Mesothelial cell of epicardium (in vitro differentiated cells): ENCODE measurements around the gene SYNJ1. TPM values are rescaled to one million over a fixed set of nuclear protein-coding genes. Genes with fewer than 3 reads are reported as not detected.
"Not testable (repeated sequence)": the region's sequence is repeated elsewhere in the genome, so short reads cannot be mapped to it uniquely, and the experiment has no call there.

Experiments used
- DNase-seq, 2 experiments: peaks; one replicate each; pipeline ENCODE4 v3.0.0; 2021; ENCODE audit warnings: low spot score in 2 of 2; ENCODE audit not compliant: unreplicated experiment in 2 of 2
- H3K27ac Mint-ChIP-seq: 2 replicates; pipeline ENCODE4 v1.8.0; 2021; ENCODE audit warnings: mixed read lengths
- H3K27me3 Mint-ChIP-seq: 2 replicates; pipeline ENCODE4 v1.8.0; 2021; ENCODE audit warnings: low read depth, mixed read lengths
- H3K36me3 Mint-ChIP-seq: 2 replicates; pipeline ENCODE4 v1.8.0; 2021; ENCODE audit warnings: mixed read lengths
- H3K4me1 Mint-ChIP-seq: 2 replicates; pipeline ENCODE4 v1.8.0; 2021; ENCODE audit warnings: mixed read lengths
- H3K4me3 Mint-ChIP-seq: 2 replicates; pipeline ENCODE4 v1.8.0; 2021; ENCODE audit warnings: mild to moderate bottlenecking, moderate library complexity, mixed read lengths
- H3K9me3 Mint-ChIP-seq: 2 replicates; pipeline ENCODE4 v1.8.0; 2021; ENCODE audit warnings: mixed read lengths
- total RNA-seq: library from RNA; stranded (reverse); gene quantifications from 3 replicates; pipeline ENCODE4 v1.2.1, GENCODE V29; 2021
- TF ChIP-seq, protein P1 (sequence below): fragments of 200-600 bp; sonication (generic); IDR thresholded peaks from one replicate; pipeline ENCODE4 v1.5.0; 2021; ENCODE audit warnings: antibody characterized with exemption; ENCODE audit not compliant: unreplicated experiment

Gene SYNJ1
- total RNA-seq, 1 donor from 2014 or later = 7.2 TPM

DNA sequence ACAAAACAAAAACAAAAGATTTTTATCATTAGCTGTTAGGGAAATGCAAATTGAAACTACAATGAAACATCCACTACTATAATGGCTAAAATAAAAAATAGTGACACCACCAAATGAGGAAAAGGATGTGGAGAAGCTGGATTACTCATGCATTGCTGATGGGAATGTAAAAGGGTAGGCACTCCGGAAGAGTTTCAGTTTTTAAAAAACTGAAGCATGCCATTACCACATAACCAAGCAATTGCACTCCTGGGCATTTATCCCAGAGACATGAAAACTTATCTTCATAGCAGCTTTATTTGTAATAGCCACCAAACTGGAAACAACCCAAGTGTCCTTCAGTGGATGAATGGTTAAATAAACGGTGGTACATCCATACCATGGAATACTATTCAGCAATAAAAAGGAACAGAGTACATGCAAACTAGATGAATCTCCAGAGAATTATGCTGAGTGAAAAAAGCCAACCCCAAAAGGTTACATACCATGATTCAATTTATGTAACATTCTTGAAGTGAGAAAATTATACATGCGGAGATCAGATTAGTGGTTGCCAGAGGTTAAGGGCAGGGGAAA, 101.1 kb downstream of the SYNJ1 start:
- H3K4me3 Mint-ChIP-seq = no peak overlapping the region

DNA sequence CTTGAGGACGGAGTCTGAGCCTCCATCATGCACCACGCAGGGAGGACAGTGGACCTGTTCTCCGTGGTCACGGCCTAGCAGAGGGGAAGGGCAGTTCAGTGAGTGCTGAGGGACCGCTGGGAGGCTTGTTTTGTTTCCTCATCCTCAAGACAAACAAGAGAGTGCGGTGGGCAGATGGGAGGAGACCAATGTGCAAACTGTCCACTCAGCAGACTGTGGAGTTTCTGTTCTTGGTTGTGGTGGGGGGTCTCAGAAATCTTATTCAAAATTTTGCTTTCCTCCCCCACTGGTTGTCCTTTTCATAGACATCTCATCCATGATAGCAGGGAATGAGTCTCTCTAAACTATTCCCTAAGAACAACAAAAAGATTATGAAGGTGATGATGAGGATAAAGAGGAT, 109.6 kb downstream of the SYNJ1 start:
- H3K4me3 Mint-ChIP-seq, H3K27ac Mint-ChIP-seq, H3K36me3 Mint-ChIP-seq, H3K9me3 Mint-ChIP-seq, H3K4me1 Mint-ChIP-seq, DNase-seq: not testable (repeated sequence)
- peaks cover 53% of the 10 kb centered on the region for H3K27me3 Mint-ChIP-seq

More for the DNA sequence above, 101.1 kb downstream of the SYNJ1 start:
- H3K27me3 Mint-ChIP-seq = peaks cover 8% of the 10 kb centered on the region
- DNase-seq = no peak
- TF ChIP-seq, protein P1, sequence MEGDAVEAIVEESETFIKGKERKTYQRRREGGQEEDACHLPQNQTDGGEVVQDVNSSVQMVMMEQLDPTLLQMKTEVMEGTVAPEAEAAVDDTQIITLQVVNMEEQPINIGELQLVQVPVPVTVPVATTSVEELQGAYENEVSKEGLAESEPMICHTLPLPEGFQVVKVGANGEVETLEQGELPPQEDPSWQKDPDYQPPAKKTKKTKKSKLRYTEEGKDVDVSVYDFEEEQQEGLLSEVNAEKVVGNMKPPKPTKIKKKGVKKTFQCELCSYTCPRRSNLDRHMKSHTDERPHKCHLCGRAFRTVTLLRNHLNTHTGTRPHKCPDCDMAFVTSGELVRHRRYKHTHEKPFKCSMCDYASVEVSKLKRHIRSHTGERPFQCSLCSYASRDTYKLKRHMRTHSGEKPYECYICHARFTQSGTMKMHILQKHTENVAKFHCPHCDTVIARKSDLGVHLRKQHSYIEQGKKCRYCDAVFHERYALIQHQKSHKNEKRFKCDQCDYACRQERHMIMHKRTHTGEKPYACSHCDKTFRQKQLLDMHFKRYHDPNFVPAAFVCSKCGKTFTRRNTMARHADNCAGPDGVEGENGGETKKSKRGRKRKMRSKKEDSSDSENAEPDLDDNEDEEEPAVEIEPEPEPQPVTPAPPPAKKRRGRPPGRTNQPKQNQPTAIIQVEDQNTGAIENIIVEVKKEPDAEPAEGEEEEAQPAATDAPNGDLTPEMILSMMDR = no peak
- no peaks in the 10 kb centered on the region for H3K4me1 Mint-ChIP-seq
- peaks cover 6% of the 10 kb centered on the region for H3K36me3 Mint-ChIP-seq
- H3K9me3 Mint-ChIP-seq = peaks cover 4% of the 10 kb centered on the region
- H3K27ac Mint-ChIP-seq = no peak overlapping the region

GRCh38 chr21:32613436-32614043, 114.3 kb downstream of the SYNJ1 start:
- H3K4me1 Mint-ChIP-seq = peaks cover 5% of the 10 kb centered on the region
- peaks cover 27% of the 10 kb centered on the region for H3K27me3 Mint-ChIP-seq
- TF ChIP-seq, protein P1 = no peak
- H3K27ac Mint-ChIP-seq = peak overlapping the region; percentile 98
- no peaks in the 10 kb centered on the region for H3K9me3 Mint-ChIP-seq
- DNase-seq = no peak
- peak overlapping the region; percentile 98 for H3K4me3 Mint-ChIP-seq
- peaks cover 3% of the 10 kb centered on the region for H3K36me3 Mint-ChIP-seq

GRCh38 chr21:32612999-32613337, 114.8 kb downstream of the SYNJ1 start:
- no peak for DNase-seq
- Mint-ChIP-seq H3K27me3 (peaks cover 21% of the 10 kb centered on the region), H3K27ac (peak overlapping the region; percentile 98), H3K36me3 (peaks cover 3% of the 10 kb centered on the region), H3K4me3 (peak overlapping the region; percentile 98), H3K4me1 (peaks cover 5% of the 10 kb centered on the region), H3K9me3 (no peaks in the 10 kb centered on the region)
- TF ChIP-seq, protein P1 = no peak

DNA sequence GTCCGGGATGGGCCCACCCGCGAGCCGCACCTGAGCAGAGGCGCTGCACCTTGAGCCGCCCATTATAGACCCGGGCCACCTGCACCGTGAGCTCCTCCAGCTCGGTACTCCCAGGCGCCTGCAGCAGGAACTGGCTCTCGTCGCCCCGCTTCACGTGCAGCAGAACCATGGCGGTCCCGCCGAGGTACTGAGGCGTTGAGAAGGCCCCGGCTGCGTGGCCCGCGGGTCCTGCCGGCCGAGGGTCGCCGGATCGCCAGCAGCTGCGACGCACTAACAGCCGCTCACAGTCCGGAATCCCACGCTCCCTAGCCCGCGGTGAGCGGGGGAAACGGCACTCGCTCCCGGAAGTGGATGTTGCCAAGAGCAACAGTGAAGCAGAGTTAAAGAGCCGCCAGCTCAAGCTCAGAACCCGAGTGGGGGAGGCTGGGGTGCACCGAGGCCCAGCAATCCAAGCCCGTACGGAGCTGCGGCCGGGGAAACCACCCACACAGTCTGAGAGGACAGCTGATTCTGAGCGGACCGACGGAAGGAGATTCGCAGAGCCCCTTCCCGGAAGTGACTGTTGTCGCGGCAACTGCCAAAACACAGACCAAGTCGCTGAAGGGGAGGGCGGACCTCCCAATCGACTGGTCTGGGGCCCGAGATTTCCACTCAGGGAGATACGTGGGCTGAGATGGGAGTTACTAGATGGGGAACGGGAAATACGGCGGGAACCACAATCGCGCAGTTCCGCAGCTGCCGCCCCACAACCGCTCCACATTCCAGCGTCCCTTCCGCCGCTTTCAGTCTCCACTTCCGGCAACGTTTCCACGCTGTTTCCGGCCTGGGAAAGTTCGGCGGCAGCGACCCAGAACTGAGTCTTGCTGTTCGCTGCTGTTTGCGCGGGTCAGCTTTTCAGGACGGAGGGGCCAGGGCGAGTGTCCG, 115.5 kb downstream of the SYNJ1 start, which contains the start of gene CFAP298:
Gene CFAP298 (minus strand): TSS at position 303 of the 924 bp plus-strand sequence. CDS start 134 bp downstream, at position 169.
- Mint-ChIP-seq H3K4me1 (peaks cover 5% of the 10 kb centered on the region), H3K27me3 (peaks cover 18% of the 10 kb centered on the region), H3K36me3 (peaks cover 3% of the 10 kb centered on the region), H3K27ac (peak within 1 kb of the TSS; percentile 98), H3K9me3 (no peaks in the 10 kb centered on the region), H3K4me3 (peak within 1 kb of the TSS; percentile 98)
- peak; percentile 60 to 84 for DNase-seq
- TF ChIP-seq, protein P1 = no peak
